Inflammatory macrophage treated with lipopolysaccharide for 1 hour (primary cell): Measurements from ENCODE around the gene MALAT1.
"Not testable (repeated sequence)": the region's sequence is repeated elsewhere in the genome, so short reads cannot be mapped to it uniquely, and the experiment has no call there.

Experiments
- DNase-seq, 2 donors: peaks; one replicate each; pipeline ENCODE4 v3.0.0-alpha.2; 2020 to 2022

MALAT1 gene

GRCh38 chr11:65522718-65523630, 24.1 kb downstream of the MALAT1 start:
- peak; percentile 13 to 25 for DNase-seq

GRCh38 chr11:65523631-65523968, 24.8 kb downstream of the MALAT1 start:
- DNase-seq, result not testable (repeated sequence)

- DNase-seq, result peak in 1 of 2 donors; percentile 17
These were observed 25.3 kb downstream of the MALAT1 start for GRCh38 chr11:65524014-65524740.

- DNase-seq, result peak; percentile 48 to 75
These were observed 26.1 kb downstream of the MALAT1 start, which contains the start of gene SCYL1 for GRCh38 chr11:65524741-65525545. Gene SCYL1 (plus strand): TSS chr11:65525083. CDS start chr11:65525154, 71 bp downstream.

GRCh38 chr11:65525546-65526480, 27.0 kb downstream of the MALAT1 start:
- no peak for DNase-seq

GRCh38 chr11:65526744-65527143, 27.9 kb downstream of the MALAT1 start:
- no peak for DNase-seq

- DNase-seq, result no peak
These were observed 30.0 kb downstream of the MALAT1 start for GRCh38 chr11:65528819-65529350.

- no peak for DNase-seq
These were observed 30.8 kb downstream of the MALAT1 start for GRCh38 chr11:65529475-65530156.

GRCh38 chr11:65530157-65530496, 31.3 kb downstream of the MALAT1 start:
- no peak for DNase-seq

- no peak for DNase-seq
These were observed 33.7 kb downstream of the MALAT1 start for GRCh38 chr11:65532388-65533064.

GRCh38 chr11:65535102-65535501, 36.3 kb downstream of the MALAT1 start:
- no peak for DNase-seq

- no peak for DNase-seq
These were observed 37.8 kb downstream of the MALAT1 start for GRCh38 chr11:65536412-65537295.

GRCh38 chr11:65537296-65537597, 38.4 kb downstream of the MALAT1 start:
- DNase-seq, result no peak

GRCh38 chr11:65537620-65538231, 38.9 kb downstream of the MALAT1 start:
- DNase-seq, result no peak

- no peak for DNase-seq
These were observed 39.5 kb downstream of the MALAT1 start for GRCh38 chr11:65538232-65538914.

- DNase-seq, result no peak
These were observed 40.3 kb downstream of the MALAT1 start for GRCh38 chr11:65538915-65539743.

- no peak for DNase-seq
These were observed 41.0 kb downstream of the MALAT1 start for GRCh38 chr11:65539744-65540289.
